Neuron (in vitro differentiated cells): Measurements from ENCODE around the gene MMP23B.
"Not testable (repeated sequence)": the region's sequence is repeated elsewhere in the genome, so short reads cannot be mapped to it uniquely, and the experiment has no call there.

Experiments
- H2AFZ ChIP-seq: one replicate; pipeline ENCODE4 v1.6.1; 2013; ENCODE audit warnings: low read depth, mild to moderate bottlenecking, inconsistent platforms, low read length, moderate library complexity
- H3K27me3 ChIP-seq: one replicate; pipeline ENCODE4 v1.6.1; 2013; ENCODE audit warnings: low read length; ENCODE audit not compliant: insufficient read depth
- H3K36me3 ChIP-seq: one replicate; pipeline ENCODE4 v1.6.1; 2013; ENCODE audit warnings: low read length; ENCODE audit not compliant: insufficient read depth
- H3K4me1 ChIP-seq: one replicate; pipeline ENCODE4 v1.6.1; 2013; ENCODE audit warnings: low read length; ENCODE audit not compliant: insufficient read depth
- H3K4me3 ChIP-seq: 2 replicates; pipeline ENCODE4 v1.5.1; 2013; ENCODE audit warnings: mild to moderate bottlenecking, low read length, moderate library complexity
- H3K9me3 ChIP-seq: one replicate; pipeline ENCODE4 v1.6.1; 2013; ENCODE audit warnings: low read length

Gene MMP23B

DNA sequence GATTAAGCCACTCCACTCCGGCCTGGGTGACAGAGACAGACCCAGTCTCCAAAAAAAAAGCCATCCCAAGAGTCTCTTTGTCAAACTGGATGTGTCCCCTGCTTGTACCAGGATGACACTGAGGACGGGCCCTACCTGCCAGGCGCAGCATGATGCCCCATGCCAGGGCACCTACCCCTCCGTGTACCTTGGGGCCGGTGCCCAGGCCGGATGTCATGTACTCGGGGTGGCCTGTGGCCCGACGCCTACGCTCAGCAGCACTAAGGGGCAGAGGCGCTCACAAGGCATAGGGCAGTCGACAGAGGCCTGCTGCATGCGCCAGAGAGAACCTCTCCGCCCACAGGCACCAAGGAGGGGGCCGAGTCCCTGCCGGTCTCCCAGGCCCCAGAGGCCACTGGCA lies 7.4 kb downstream of the MMP23B start:
- H3K27me3 ChIP-seq, H3K9me3 ChIP-seq, H2AFZ ChIP-seq, H3K4me3 ChIP-seq, H3K36me3 ChIP-seq, H3K4me1 ChIP-seq: not testable (repeated sequence)

DNA sequence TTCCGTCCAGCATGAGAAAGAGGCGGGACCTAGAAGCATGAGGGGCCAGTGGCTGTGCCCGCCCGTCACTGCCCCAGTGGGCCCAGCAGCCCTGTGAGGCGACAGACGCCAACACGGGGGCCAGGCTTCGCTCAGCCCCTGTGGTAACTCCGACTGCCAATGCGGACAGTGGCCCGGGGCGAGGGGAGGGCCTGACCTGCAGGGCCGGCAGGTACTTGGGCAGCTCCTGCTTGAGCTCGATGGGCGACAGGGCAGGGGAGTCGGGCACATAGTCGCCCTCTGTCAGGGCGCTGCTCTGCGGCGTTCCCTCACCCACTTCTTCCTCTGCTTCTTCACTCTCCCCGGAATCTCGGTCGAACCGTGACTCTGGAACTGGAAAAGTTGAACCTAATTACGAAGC lies 8.1 kb downstream of the MMP23B start:
- not testable (repeated sequence) for H3K9me3 ChIP-seq, H3K4me1 ChIP-seq

DNA sequence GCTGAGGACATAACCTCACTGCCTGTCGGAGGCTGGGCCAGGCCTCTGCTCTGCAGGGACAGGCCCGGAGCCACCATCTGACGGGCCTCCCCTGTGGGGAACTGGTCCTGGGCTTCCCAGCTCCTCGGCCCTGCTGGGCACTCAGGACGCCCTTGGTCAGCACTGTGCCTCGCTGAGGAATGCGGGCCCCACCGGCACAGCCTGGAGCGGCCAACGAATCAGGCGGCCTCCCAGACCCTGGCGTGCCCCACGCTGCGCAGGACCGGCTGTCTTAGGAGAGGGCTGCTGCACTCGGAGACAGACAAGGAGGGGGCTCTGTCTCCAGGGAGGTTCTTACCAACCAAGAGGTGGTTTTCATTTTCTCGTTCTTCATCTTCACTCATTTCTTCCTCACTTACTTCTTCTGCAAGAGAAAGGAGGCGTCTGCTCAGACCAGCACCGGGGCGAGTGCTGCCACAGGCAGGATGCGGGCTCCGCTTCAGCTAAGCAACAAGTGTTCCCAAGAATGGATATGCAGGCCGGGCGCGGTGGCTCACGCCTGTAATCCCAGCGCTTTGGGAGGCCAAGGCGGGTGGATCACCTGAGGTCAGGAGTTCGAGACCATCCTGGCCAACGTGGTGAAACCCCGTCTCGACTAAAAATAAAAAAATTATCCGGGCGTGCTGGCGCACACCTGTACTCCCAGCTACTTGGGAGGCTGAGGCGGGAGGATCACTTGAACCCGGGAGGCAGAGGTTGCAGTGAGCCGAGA lies 8.9 kb downstream of the MMP23B start:
- H3K4me1 ChIP-seq, H3K27me3 ChIP-seq, H2AFZ ChIP-seq, H3K4me3 ChIP-seq, H3K9me3 ChIP-seq: not testable (repeated sequence)
- peaks cover 11% of the 10 kb centered on the region for H3K36me3 ChIP-seq

More for the DNA sequence above, 8.1 kb downstream of the MMP23B start:
- not testable (repeated sequence) for H3K36me3 ChIP-seq, H3K27me3 ChIP-seq, H3K4me3 ChIP-seq, H2AFZ ChIP-seq

DNA sequence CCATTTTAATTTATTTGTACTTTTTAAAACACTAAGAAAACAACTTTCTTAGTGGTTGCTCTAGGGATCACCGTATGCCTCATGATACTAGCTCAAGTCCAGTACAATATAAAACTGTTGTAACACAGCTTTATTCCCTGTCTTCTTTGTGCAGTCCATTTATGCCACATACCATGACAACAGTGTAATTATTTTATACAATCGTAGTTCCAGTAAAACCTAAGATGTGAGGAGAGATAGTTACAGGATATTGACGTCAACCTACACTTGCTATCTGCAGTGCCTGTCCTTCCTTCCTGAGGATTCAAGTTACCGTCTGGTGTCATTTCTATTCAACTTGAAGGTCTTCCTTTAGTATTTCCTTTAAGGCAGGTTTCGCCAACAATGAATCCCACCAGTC lies 14.4 kb downstream of the MMP23B start:
- peaks cover 33% of the 10 kb centered on the region for H3K36me3 ChIP-seq
- H3K9me3 ChIP-seq, H3K4me1 ChIP-seq, H3K27me3 ChIP-seq, H3K4me3 ChIP-seq, H2AFZ ChIP-seq: not testable (repeated sequence)

DNA sequence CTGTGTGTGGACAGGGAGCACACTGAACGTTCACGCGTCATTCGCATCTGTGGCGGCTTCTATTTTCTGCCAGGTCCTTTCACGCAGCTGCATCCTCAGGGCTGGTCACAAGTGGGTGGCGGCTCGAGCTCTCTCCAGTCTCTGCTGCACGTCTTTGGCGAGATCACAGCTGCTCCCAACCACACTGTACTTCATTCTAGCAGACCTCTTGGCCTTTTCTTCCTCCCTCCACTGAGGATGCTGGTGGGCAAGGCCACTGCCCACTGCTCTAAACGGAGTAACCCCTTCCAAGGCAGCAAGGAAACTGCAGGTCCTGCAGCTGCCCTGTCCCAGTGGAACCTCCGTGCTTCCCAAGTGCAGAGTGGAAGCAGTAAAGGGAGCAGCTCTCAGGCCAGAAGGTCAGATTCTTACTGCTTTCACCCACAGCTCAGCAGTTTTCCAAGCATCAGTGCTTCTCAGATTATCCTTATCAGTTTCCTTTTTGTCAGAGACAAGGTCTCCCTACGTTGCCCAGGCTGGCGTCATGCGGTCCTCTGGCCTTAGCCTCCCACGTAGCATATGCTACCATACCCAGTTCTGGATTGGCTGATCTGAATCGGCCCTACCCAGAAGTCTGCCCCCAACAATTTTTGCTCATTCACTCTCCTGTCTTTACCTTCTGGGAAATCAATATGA lies 15.7 kb downstream of the MMP23B start:
- H2AFZ ChIP-seq, H3K27me3 ChIP-seq, H3K4me1 ChIP-seq, H3K4me3 ChIP-seq, H3K9me3 ChIP-seq: not testable (repeated sequence)
- peaks cover 46% of the 10 kb centered on the region for H3K36me3 ChIP-seq

DNA sequence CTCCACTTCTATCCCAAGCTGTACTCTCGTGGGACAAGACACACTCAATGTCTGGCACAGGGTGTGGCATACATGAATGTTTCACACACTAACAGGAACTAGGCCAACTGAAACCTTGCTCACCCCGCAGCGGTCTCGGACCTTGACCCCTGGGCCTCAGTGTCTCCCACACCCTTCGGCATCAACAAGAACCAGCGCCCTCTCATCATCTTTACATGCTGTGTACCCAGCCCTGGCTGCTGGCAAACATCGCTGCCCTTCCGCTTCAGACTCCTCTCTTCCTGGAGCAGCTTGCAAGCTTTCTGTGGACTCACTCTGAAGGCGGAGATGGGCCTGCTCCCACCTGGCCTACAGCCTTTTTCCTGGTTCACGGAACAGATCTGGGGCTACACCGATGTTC lies 16.3 kb downstream of the MMP23B start:
- not testable (repeated sequence) for H3K4me3 ChIP-seq
- H3K36me3 ChIP-seq = peaks cover 49% of the 10 kb centered on the region

DNA sequence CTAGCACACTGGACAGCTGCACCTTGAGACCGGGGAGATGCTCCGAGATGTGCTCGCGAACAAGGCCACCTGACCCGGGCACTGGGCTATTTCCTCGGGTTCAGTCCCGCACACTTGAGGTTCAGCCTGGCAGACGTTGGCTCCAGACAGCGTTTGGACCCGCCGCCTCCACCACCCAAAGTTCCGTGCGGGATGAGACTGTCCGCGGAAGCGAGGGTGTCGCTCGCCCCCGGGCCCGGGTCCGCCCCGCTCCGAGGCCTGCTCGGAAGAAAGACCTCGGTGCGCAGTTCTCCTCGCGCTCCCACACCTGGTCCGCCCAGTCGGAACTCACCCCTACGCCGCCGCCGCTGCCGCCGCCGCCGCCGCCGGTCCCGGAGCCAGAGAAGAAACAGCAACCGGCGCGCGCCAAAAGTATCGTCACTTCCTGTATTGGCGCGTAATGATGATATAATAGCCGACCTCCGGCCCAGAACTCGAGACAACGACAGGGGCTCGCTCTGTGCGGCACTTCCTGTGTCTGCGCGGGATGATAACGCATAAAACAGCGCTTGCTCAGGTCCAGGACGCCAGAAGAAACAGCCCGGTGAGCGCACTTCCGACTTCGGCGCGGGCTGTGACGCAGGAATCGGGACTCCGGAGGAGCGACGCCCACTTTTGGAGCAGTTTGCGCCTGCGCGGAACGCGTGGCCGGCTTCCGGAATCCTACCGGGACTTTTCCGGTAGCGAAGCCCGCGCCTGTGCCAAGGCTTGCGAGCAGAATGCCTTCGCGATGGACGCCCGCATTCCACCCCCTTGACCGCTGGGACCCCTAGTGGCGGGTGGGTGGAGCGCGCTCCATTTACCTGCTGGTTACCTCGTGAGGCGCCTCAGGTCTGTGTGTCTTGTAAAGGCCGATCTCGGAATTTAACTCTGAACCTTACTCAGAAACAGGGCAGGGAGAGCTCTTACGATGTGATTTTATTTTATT lies 26.9 kb downstream of the MMP23B start, which contains the start of gene CDK11B:
Gene CDK11B (minus strand): TSS at position 422 of the 967 bp plus-strand sequence. CDS start 1,519 bp downstream, outside the sequence.
- H3K36me3 ChIP-seq = peaks cover 24% of the 10 kb centered on the region
- peak within 1 kb of the TSS; percentile 75 for H3K4me3 ChIP-seq
- not testable (repeated sequence) for H3K9me3 ChIP-seq, H3K27me3 ChIP-seq, H3K4me1 ChIP-seq
- peak within 1 kb of the TSS; percentile 13 for H2AFZ ChIP-seq

More for the DNA sequence above, 16.3 kb downstream of the MMP23B start:
- not testable (repeated sequence) for H3K4me1 ChIP-seq, H2AFZ ChIP-seq, H3K27me3 ChIP-seq, H3K9me3 ChIP-seq

DNA sequence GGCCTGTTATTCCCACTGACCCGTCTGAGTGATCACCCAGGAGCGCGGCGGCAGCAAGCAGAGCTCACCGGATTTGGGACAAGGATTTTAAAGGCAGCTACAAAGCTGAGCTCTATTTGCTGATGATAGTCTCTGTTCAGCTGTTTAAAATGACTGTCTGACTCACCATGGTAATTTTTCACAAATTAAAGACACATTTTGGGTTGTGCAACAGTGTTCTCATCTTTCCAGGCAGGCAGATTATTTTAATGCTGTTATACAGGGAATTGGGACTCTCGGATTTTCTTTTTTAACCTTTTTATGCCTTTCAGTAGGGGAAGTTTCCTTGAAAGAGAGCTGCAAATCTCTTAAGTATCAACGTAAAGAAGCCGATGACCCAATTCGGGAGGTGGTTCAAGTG lies 30.4 kb downstream of the MMP23B start:
- H3K36me3 ChIP-seq = peaks cover 22% of the 10 kb centered on the region
- not testable (repeated sequence) for H2AFZ ChIP-seq, H3K27me3 ChIP-seq, H3K4me3 ChIP-seq, H3K4me1 ChIP-seq, H3K9me3 ChIP-seq

DNA sequence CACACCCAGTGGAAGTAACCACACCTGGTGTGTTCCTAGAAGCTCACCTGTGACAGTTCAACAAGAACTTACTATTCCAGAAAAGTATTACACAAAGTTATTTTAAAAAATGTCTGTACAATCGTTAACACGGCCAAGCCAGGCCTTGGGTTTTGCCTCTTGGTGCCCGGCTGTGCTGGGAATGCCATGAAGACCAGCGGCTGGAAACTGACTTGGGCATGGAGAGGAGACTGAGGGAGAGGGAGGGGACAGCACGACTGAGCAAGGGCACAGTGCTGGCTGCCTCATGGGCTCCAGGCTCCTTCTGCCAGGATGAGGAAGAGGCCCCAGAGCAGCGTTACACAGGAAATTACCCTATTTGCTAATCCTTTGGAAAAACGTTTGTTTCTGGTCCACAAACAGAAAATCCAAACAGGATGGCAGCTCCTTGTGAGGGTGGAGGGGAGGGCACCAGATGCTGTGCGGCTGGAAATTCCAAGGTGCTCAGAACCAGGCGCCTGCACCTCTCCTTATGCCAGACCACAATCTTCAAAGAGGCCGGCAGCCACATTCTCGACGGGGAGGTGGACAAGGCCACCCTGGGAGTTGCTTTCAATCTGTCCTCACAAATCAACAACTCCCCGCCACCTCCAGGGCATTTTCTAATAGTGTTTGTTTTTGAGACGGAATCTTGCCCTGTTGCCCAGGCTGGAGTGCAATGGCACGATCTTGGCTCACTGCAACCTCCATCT lies 31.0 kb downstream of the MMP23B start:
- H3K4me1 ChIP-seq, H3K27me3 ChIP-seq, H3K4me3 ChIP-seq, H3K9me3 ChIP-seq, H2AFZ ChIP-seq: not testable (repeated sequence)
- peaks cover 24% of the 10 kb centered on the region for H3K36me3 ChIP-seq

DNA sequence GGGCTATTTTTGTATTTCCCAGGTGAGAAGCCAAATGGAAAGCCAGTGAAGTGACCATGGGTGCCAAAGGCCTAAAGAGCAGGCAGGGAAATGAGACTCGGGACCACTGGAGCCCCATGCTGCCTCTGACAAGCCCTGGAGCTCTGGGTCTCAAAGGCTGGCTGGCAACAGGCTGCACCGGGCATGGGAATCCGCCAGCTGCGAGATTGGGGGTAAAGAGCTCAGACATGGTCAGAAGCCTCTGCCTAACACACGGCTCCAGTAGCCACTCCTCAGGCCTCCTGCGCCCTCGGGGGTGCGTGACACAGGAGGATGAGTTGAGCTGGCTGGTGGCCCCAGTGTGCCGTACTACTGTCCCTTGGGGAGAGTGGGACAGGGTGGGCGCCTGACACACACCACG lies 32.3 kb downstream of the MMP23B start:
- H3K36me3 ChIP-seq = peaks cover 32% of the 10 kb centered on the region
- H3K4me3 ChIP-seq, H2AFZ ChIP-seq, H3K27me3 ChIP-seq, H3K9me3 ChIP-seq, H3K4me1 ChIP-seq: not testable (repeated sequence)

DNA sequence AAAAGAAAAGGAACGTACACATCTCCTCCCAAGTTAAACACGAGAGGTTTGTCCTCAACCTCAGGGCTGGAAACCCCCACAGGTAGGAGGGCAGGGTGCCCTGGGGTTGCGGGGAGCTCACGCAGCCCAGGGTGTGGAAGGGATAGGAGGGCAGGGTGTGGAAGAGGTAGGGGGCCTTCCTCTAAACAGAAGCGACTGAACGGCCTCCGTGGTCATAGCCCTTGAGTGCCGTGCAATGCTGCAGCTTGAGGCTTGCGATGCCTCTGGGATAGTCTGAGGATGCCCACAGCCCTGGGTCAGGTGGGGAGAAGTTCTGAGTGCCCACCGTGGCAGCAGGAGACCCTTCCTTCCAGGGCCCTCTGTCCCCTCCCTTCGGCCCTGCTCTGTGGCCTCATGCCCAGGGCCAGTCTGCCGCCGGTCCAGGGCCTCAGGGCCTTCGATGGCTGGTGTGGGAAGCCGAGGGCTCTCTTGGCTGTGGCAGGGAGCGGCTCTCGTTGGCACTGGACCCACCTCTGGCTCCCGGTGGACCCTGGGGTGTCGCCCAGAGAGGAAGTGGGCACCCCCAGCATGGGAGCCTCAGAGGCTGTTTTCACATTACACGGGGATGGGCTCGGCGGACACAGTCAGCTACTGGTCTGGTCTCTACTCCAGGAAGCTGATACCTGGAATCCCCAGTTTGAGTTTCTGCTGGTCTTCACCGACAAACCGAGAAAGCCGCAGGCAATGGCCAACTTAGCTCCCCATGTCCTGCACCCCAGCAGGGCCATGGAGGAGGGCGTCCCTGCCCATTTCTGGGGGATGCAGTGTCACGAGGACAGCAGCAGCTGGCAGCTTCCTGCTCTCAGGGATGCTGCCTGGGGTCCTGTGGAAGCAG lies 33.2 kb downstream of the MMP23B start:
- Histone ChIP-seq H3K4me1 (no peaks in the 10 kb centered on the region), H2AFZ (no peak overlapping the region), H3K27me3 (no peaks in the 10 kb centered on the region), H3K36me3 (peaks cover 39% of the 10 kb centered on the region), H3K4me3 (no peak overlapping the region), H3K9me3 (no peaks in the 10 kb centered on the region)

DNA sequence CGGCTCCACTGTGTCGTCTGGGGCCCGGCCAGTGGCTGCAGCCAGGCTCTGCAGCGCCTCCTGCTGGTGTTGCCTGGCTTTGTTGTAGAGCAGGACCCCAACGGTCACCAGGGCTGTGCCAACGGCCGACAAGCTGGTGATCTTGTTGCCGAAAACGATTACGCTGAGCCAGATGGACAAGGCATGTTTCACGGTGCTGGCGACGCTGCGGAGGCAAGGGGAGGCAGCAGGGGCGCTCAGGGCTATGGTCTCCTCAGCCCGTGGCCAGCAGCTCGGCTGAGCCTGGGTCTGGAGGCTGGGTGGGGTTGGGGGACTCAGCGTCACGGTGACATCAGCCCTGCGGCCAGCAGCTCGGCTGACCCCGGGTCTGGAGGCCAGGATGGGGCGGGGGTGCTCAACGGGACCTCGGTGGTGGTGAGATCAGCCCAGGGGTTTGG lies 33.9 kb downstream of the MMP23B start:
- H2AFZ ChIP-seq = no peak overlapping the region
- no peaks in the 10 kb centered on the region for H3K27me3 ChIP-seq
- no peaks in the 10 kb centered on the region for H3K9me3 ChIP-seq
- peaks cover 42% of the 10 kb centered on the region for H3K36me3 ChIP-seq
- H3K4me3 ChIP-seq = no peak overlapping the region
- H3K4me1 ChIP-seq = no peaks in the 10 kb centered on the region
